Keratinocyte (primary cell): ENCODE measurements around the gene ITPR1. TPM values are rescaled to one million over a fixed set of nuclear protein-coding genes. Genes with fewer than 3 reads are reported as not detected.

Experiments
- DNase-seq: peaks from one replicate; pipeline ENCODE4 v3.0.0-alpha.2; 2011; ENCODE audit warnings: low read depth, missing footprints, low spot score
- FAIRE-seq: peaks from 2 replicates; lab custom pipeline; 2011; peaks lifted over from hg19 to GRCh38; lab: Jason Lieb, UNC
- H2AFZ ChIP-seq: 2 replicates; pipeline ENCODE4 v1.6.0; 2012; ENCODE audit warnings: low read length, control low read depth, inconsistent platforms; ENCODE audit not compliant: control insufficient read depth
- H3K27ac ChIP-seq: 2 replicates; pipeline ENCODE4 v1.5.1; 2011; ENCODE audit warnings: low read length; ENCODE audit not compliant: control insufficient read depth, insufficient read depth
- H3K27me3 ChIP-seq: 3 replicates; pipeline ENCODE4 v1.6.0; 2011; ENCODE audit warnings: low read length; ENCODE audit not compliant: control insufficient read depth, insufficient read depth; ENCODE audit errors: extremely low read depth
- H3K36me3 ChIP-seq, 2 experiments: 2 replicates in 1 of 2; 3 replicates in 1 of 2; pipeline ENCODE4 v1.5.1; 2011; ENCODE audit warnings: low read length in 2 of 2, mild to moderate bottlenecking in 1 of 2; ENCODE audit not compliant: control insufficient read depth in 2 of 2, insufficient read depth in 2 of 2; ENCODE audit errors: extremely low read depth in 1 of 2
- H3K4me1 ChIP-seq: 3 replicates; pipeline ENCODE4 v1.5.1; 2011; ENCODE audit warnings: low read length; ENCODE audit not compliant: control insufficient read depth, insufficient read depth; ENCODE audit errors: extremely low read depth
- H3K4me2 ChIP-seq: 3 replicates; pipeline ENCODE4 v1.6.0; 2011; ENCODE audit warnings: low read depth, low read length; ENCODE audit not compliant: control insufficient read depth, insufficient read depth; ENCODE audit errors: extremely low read depth
- H3K4me3 ChIP-seq, 3 experiments: fragments of 200-600 bp in 1 of 3; sonication (generic) in 1 of 3; 2 replicates in 2 of 3; 3 replicates in 1 of 3; pipeline ENCODE4 v1.5.1; 2011 to 2016; ENCODE audit warnings: low read length in 3 of 3, mild to moderate bottlenecking in 3 of 3, control low read depth in 2 of 3, inconsistent platforms in 1 of 3, low read depth in 1 of 3, mixed read lengths in 1 of 3, mixed run types in 1 of 3, moderate library complexity in 1 of 3; ENCODE audit not compliant: control insufficient read depth in 2 of 3, insufficient read depth in 2 of 3; ENCODE audit errors: extremely low read depth in 1 of 3
- H3K79me2 ChIP-seq: 2 replicates; pipeline ENCODE4 v1.6.0; 2012; ENCODE audit warnings: low read length; ENCODE audit not compliant: control insufficient read depth, insufficient read depth
- H3K9ac ChIP-seq: 3 replicates; pipeline ENCODE4 v1.6.0; 2011; ENCODE audit warnings: low read length; ENCODE audit not compliant: control insufficient read depth, insufficient read depth; ENCODE audit errors: extremely low read depth
- H3K9me1 ChIP-seq: 3 replicates; pipeline ENCODE4 v1.6.0; 2011; ENCODE audit warnings: low read length; ENCODE audit not compliant: control insufficient read depth, insufficient read depth; ENCODE audit errors: extremely low read depth
- H3K9me3 ChIP-seq: 2 replicates; pipeline ENCODE4 v1.5.1; 2012; ENCODE audit warnings: low read depth, low read length; ENCODE audit not compliant: control insufficient read depth
- H4K20me1 ChIP-seq: 3 replicates; pipeline ENCODE4 v1.6.0; 2011; ENCODE audit warnings: low read length; ENCODE audit not compliant: control insufficient read depth, insufficient read depth; ENCODE audit errors: extremely low read depth
- CTCF ChIP-seq, 3 experiments: IDR thresholded peaks in 1 of 3; conservative IDR thresholded peaks in 1 of 3; optimal IDR thresholded peaks in 1 of 3; 2 replicates in 2 of 3; 3 replicates in 1 of 3; pipeline versions ENCODE3 to v1.5.1; 2011; ENCODE audit warnings: low read length in 3 of 3, mild to moderate bottlenecking in 3 of 3, moderate library complexity in 2 of 3, control low read depth in 1 of 3, inconsistent platforms in 1 of 3; ENCODE audit not compliant: insufficient read depth in 2 of 3; ENCODE audit errors: extremely low read depth in 1 of 3
- EZH2 ChIP-seq: IDR thresholded peaks from one replicate; pipeline ENCODE4 v1.6.1; 2012; ENCODE audit warnings: inconsistent platforms, mild to moderate bottlenecking, low read length, moderate library complexity
- dilution Hi-C: fragments of 300-500 bp; cut with MboI; formaldehyde crosslinking; loops from one replicate; pipeline ENCODE4 v1.7.0; 2020; ENCODE audit warnings: low sequenced_read_pairs; ENCODE audit not compliant: extremely low pct_ligation_motif_present
- polyA plus RNA-seq, 5 experiments: library from polyadenylated mRNA; depleted of rRNA in 3 of 5; stranded (reverse) in 3 of 5; stranded (forward) in 1 of 5; unstranded in 1 of 5; fragments of >200 nt; gene quantifications; 1 replicate in 1 of 5; 2 replicates in 3 of 5; 3 replicates in 1 of 5; pipeline versions ENCODE4 v1.2.1 to v1.2.3, GENCODE V29; 2011 to 2012; ENCODE audit warnings: missing spikeins in 2 of 5, low read depth in 1 of 5, low replicate concordance in 1 of 5

The ITPR1 gene
- polyA plus RNA-seq, 1 donor (not counting 4 experiments of a cell fraction or from before 2014, with no cell fraction given) = 3.5 TPM

- no peak overlapping the region for H3K27ac ChIP-seq
- H3K36me3 ChIP-seq = no peaks in the 10 kb centered on the region
- no peak overlapping the region for H3K9ac ChIP-seq
- H3K9me1 ChIP-seq = no peaks in the 10 kb centered on the region
- H4K20me1 ChIP-seq = no peaks in the 10 kb centered on the region
- FAIRE-seq (no peak), DNase-seq (no peak)
- dilution Hi-C loops = no loop called here
- peaks cover 11% of the 10 kb centered on the region for H3K4me1 ChIP-seq
- no peak overlapping the region for H2AFZ ChIP-seq
- TF ChIP-seq CTCF (optimal IDR thresholded peaks at IDR 0.05 in 1 of 3, IDR thresholded peaks at IDR 0.05 in 1 of 3, conservative IDR thresholded peaks at IDR 0.05 in 1 of 3; ENCODE audit: extremely low read depth in 1 of 3, insufficient read depth in 2 of 3, low read length in 3 of 3) (no peak), EZH2 (no peak)
- no peaks in the 10 kb centered on the region for H3K79me2 ChIP-seq
- H3K4me2 ChIP-seq = no peak overlapping the region
- no peaks in the 10 kb centered on the region for H3K9me3 ChIP-seq
- no peak overlapping the region for H3K4me3 ChIP-seq
- no peaks in the 10 kb centered on the region for H3K27me3 ChIP-seq
Measured at GRCh38 chr3:4707324-4707723, 214.2 kb downstream of the ITPR1 start.

GRCh38 chr3:4708230-4708629 lies 215.1 kb downstream of the ITPR1 start:
- no peak overlapping the region for H3K27ac ChIP-seq
- H3K4me3 ChIP-seq = no peak overlapping the region
- dilution Hi-C loops = no loop called here

More at GRCh38 chr3:4708230-4708629, 215.1 kb downstream of the ITPR1 start:
- no peaks in the 10 kb centered on the region for H3K27me3 ChIP-seq
- TF ChIP-seq EZH2 (no peak), CTCF (optimal IDR thresholded peaks at IDR 0.05 in 1 of 3, IDR thresholded peaks at IDR 0.05 in 1 of 3, conservative IDR thresholded peaks at IDR 0.05 in 1 of 3; ENCODE audit: extremely low read depth in 1 of 3, insufficient read depth in 2 of 3, low read length in 3 of 3) (no peak)
- FAIRE-seq = no peak
- no peaks in the 10 kb centered on the region for H3K9me3 ChIP-seq
- no peaks in the 10 kb centered on the region for H4K20me1 ChIP-seq
- H3K36me3 ChIP-seq = no peaks in the 10 kb centered on the region
- H3K9ac ChIP-seq = no peak overlapping the region
- DNase-seq = no peak
- no peaks in the 10 kb centered on the region for H3K9me1 ChIP-seq
- no peak overlapping the region for H2AFZ ChIP-seq
- no peak overlapping the region for H3K4me2 ChIP-seq
- peaks cover 14% of the 10 kb centered on the region for H3K4me1 ChIP-seq
- no peaks in the 10 kb centered on the region for H3K79me2 ChIP-seq
